ENCODE data around the gene DBT.

- TF ChIP-seq CTCF (tag by site-specific recombination; IDR thresholded peaks at IDR 0.05) (no peak), ZBTB11 (tag by site-specific recombination; conservative IDR thresholded peaks at IDR 0.05; ENCODE audit: low read depth) (no peak), ELK4 (IDR thresholded peaks at IDR 0.05; ENCODE audit: borderline replicate concordance, low read depth, low read length) (no peak), ATF2 (tag by site-specific recombination; IDR thresholded peaks at IDR 0.05; ENCODE audit: low read depth) (no peak)
These were observed 43.1 kb upstream of the DBT start for GRCh38 chr1:100292711-100293110.
